ENCODE data around the gene BPIFB2.
A peak's percentile ranks its signal among the peaks of the same experiment; 100 is the strongest.

BPIFB2 gene

GRCh38 chr20:32997431-32997830 lies 10.1 kb upstream of the BPIFB2 start:
- CTCF ChIA-PET: no interaction called here
- Histone ChIP-seq H3K27ac (ENCODE audit: insufficient read depth in 1 of 2, low read depth in 1 of 2, low read length in 2 of 2, poor library complexity in 1 of 2, severe bottlenecking in 2 of 2) (no peak overlapping the region), H3K4me1 (ENCODE audit: control extremely low read depth in 1 of 4, control insufficient read depth in 4 of 4, insufficient read depth in 4 of 4, low read length in 3 of 4) (peaks cover 0 to 9% (median 8%) of the 10 kb centered on the region in 4 experiments), H3K27me3 (replicated peaks in 2 of 5; ENCODE audit: control insufficient read depth in 4 of 5, insufficient read depth in 5 of 5, low read length in 4 of 5) (no peaks in the 10 kb centered on the region), H3K9me3 (ENCODE audit: control extremely low read depth in 1 of 5, control insufficient read depth in 4 of 5, insufficient read depth in 2 of 5, low read depth in 1 of 5, low read length in 4 of 5) (peaks cover 0 to 12% (median 0%) of the 10 kb centered on the region in 5 experiments), H3K4me3 (ENCODE audit: control insufficient read depth in 1 of 7, extremely low read depth in 1 of 7, insufficient read depth in 4 of 7, low read depth in 2 of 7, low read length in 6 of 7) (no peak overlapping the region), H3K36me3 (ENCODE audit: control insufficient read depth in 4 of 4, insufficient read depth in 4 of 4, low read length in 3 of 4) (no peaks in the 10 kb centered on the region)
- WGBS (ENCODE audit: insufficient coverage): 100% methylated on average over 1 of the region's 2 CpGs
- POLR2A ChIA-PET: no interaction called here
- DNase-seq: no peak

GRCh38 chr20:32999603-33000250 lies 7.8 kb upstream of the BPIFB2 start:
- H3K27ac ChIP-seq (ENCODE audit: insufficient read depth in 1 of 2, low read depth in 1 of 2, low read length in 2 of 2, poor library complexity in 1 of 2, severe bottlenecking in 2 of 2): peak overlapping the region in 1 of 2 experiments; percentile 43
- CTCF ChIA-PET: interaction anchor here (0.9 kb wide), 1 partner anchor 29 kb away, joined by 3 read pairs; no protein-coding TSS in a partner anchor
- peak overlapping the region in 1 of 7 experiments; percentile 28 for H3K4me3 ChIP-seq (ENCODE audit: control insufficient read depth in 1 of 7, extremely low read depth in 1 of 7, insufficient read depth in 4 of 7, low read depth in 2 of 7, low read length in 6 of 7)
- POLR2A ChIA-PET: no interaction called here
- peak; percentile 43 to 77 (median 74) for DNase-seq
- H3K9me3 ChIP-seq (ENCODE audit: control extremely low read depth in 1 of 5, control insufficient read depth in 4 of 5, insufficient read depth in 2 of 5, low read depth in 1 of 5, low read length in 4 of 5): peaks cover 0 to 12% (median 0%) of the 10 kb centered on the region in 5 experiments
- H3K4me1 ChIP-seq (ENCODE audit: control extremely low read depth in 1 of 4, control insufficient read depth in 4 of 4, insufficient read depth in 4 of 4, low read length in 3 of 4): peaks cover 0 to 9% (median 8%) of the 10 kb centered on the region in 4 experiments
- no peaks in the 10 kb centered on the region for H3K36me3 ChIP-seq (ENCODE audit: control insufficient read depth in 4 of 4, insufficient read depth in 4 of 4, low read length in 3 of 4)
- 75% methylated on average over 4 of the region's 9 CpGs for WGBS (ENCODE audit: insufficient coverage)
- H3K27me3 ChIP-seq (replicated peaks in 2 of 5; ENCODE audit: control insufficient read depth in 4 of 5, insufficient read depth in 5 of 5, low read length in 4 of 5): no peaks in the 10 kb centered on the region

DNA sequence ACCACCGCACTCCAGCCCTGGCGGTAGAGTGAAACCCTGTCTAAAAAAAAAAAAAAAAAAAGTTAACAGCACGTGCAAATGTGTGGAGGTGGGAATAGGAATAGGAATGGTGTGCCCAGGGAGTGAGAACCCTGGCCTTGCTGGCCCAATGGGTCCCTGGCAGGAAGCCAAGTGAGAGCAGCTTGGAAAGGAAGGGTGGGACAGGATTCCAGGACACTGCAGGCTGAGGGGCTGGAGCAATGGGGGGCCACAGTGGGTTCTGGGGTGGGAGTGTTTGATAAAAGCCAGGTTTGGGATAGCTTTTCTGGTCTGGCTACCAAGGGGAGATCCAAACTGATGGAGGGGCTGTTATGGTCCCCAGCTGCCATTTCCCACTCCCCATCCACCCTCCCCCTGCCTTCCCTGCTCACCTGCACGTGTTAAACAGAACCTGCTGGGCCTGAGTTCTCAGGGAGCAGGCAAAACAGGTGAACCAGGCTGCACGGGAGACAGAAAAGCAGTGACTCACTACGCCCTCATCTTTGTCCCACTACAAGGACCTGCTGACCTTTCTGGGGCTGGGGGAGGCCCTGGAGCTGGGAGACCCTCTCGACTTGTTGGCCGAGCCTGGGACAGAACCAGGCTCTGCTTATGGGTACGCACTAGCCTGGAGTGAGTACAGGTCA lies 6.6 kb upstream of the BPIFB2 start:
- peaks cover 0 to 9% (median 8%) of the 10 kb centered on the region in 4 experiments for H3K4me1 ChIP-seq (ENCODE audit: control extremely low read depth in 1 of 4, control insufficient read depth in 4 of 4, insufficient read depth in 4 of 4, low read length in 3 of 4)
- ChIA-PET CTCF (interaction anchor here (0.9 kb wide), 1 partner anchor 30 kb away, joined by 3 read pairs; no protein-coding TSS in a partner anchor), POLR2A (interaction anchor here (0.6 kb wide), 1 partner anchor 48 kb away, joined by 4 read pairs; no protein-coding TSS in a partner anchor)

DNA sequence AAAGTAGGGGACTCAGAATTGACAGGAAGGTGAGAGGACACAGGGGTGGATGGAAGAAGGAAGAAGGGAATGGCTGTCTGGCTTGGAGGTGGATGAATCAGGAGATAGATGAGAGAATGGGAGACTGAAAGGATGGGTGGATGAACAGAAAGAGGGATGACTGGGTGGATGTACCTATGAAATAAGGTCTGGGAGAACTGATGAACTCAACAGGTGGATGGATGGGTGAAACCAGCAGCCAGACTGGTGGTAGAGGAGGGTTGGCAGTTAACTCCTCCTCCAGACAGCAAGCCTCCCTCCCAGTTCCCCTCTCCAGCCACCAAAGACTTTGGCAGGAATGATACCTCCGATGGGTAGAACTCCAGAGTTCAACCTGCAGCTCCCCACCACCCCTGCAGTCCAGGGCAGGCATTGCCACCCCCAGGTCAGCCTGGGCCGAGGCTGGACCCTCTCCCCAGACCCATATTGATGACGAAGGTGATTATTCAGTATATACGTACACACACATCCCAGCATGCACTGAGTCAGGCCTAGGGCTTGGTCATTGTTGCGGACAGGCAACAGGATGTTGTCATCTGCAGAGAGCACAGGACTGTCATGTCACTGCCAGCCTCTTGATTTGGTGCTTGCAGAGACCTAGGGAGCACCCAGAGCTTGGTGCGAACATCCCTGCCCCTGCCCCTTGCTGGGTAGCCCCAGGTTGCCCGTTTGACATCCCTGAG lies 5.3 kb upstream of the BPIFB2 start:
- CTCF ChIA-PET: interaction anchor here (1.0 kb wide), 1 partner anchor 16 kb away, joined by 4 read pairs; no protein-coding TSS in a partner anchor
- no peak overlapping the region for H3K27ac ChIP-seq (ENCODE audit: insufficient read depth in 1 of 2, low read depth in 1 of 2, low read length in 2 of 2, poor library complexity in 1 of 2, severe bottlenecking in 2 of 2)
- POLR2A ChIA-PET: no interaction called here
- H3K36me3 ChIP-seq (ENCODE audit: control insufficient read depth in 4 of 4, insufficient read depth in 4 of 4, low read length in 3 of 4): no peaks in the 10 kb centered on the region
- H3K9me3 ChIP-seq (ENCODE audit: control extremely low read depth in 1 of 5, control insufficient read depth in 4 of 5, insufficient read depth in 2 of 5, low read depth in 1 of 5, low read length in 4 of 5): peaks cover 0 to 4% (median 3%) of the 10 kb centered on the region in 5 experiments
- no peak for DNase-seq
- WGBS (ENCODE audit: insufficient coverage): 96% methylated on average over 6 of the region's 7 CpGs
- no peak overlapping the region for H3K4me3 ChIP-seq (ENCODE audit: control insufficient read depth in 1 of 7, extremely low read depth in 1 of 7, insufficient read depth in 4 of 7, low read depth in 2 of 7, low read length in 6 of 7)
- H3K27me3 ChIP-seq (replicated peaks in 2 of 5; ENCODE audit: control insufficient read depth in 4 of 5, insufficient read depth in 5 of 5, low read length in 4 of 5): no peaks in the 10 kb centered on the region
- peaks cover 0 to 9% (median 8%) of the 10 kb centered on the region in 4 experiments for H3K4me1 ChIP-seq (ENCODE audit: control extremely low read depth in 1 of 4, control insufficient read depth in 4 of 4, insufficient read depth in 4 of 4, low read length in 3 of 4)

More for the DNA sequence above, 6.6 kb upstream of the BPIFB2 start:
- no peak overlapping the region for H3K27ac ChIP-seq (ENCODE audit: insufficient read depth in 1 of 2, low read depth in 1 of 2, low read length in 2 of 2, poor library complexity in 1 of 2, severe bottlenecking in 2 of 2)
- no peak overlapping the region for H3K4me3 ChIP-seq (ENCODE audit: control insufficient read depth in 1 of 7, extremely low read depth in 1 of 7, insufficient read depth in 4 of 7, low read depth in 2 of 7, low read length in 6 of 7)
- peaks cover 0 to 5% (median 3%) of the 10 kb centered on the region in 5 experiments for H3K9me3 ChIP-seq (ENCODE audit: control extremely low read depth in 1 of 5, control insufficient read depth in 4 of 5, insufficient read depth in 2 of 5, low read depth in 1 of 5, low read length in 4 of 5)
- no peak for DNase-seq
- H3K36me3 ChIP-seq (ENCODE audit: control insufficient read depth in 4 of 4, insufficient read depth in 4 of 4, low read length in 3 of 4): no peaks in the 10 kb centered on the region
- H3K27me3 ChIP-seq (replicated peaks in 2 of 5; ENCODE audit: control insufficient read depth in 4 of 5, insufficient read depth in 5 of 5, low read length in 4 of 5): no peaks in the 10 kb centered on the region
- 96% methylated on average over 8 of the region's 9 CpGs for WGBS (ENCODE audit: insufficient coverage)

DNA sequence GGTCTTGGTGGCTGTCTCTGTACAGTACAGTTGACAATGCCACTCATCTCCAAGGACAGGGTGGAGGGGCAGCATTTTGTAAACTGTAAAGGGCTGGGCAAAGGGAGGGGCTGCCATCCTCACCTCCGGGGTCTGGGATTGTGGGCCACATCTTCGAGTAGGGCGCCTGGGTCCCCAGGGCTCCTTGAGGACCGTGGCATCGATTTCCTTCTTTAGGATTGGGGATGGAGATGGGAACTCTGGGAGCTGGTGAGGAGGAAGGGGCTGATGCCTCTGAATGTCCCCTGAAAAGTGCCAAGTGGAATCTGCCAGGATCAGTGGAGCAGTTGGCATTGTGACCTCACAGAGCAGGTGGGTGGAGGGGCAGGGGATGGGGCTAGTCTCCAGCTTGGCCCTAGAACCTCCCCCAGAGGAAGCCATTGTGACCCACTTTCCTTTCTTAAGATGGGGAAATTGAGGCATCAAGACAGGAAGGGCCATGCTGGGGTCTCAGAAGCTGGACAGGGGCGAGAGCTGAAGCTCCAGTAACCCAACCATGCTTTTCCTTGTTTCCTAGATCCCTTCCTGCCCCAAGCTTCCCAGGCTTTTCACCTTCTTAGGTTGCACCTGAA lies 3.3 kb upstream of the BPIFB2 start, which contains the start of gene SUN5:
SUN5 (minus strand) TSS at position 293 of the 611 bp plus-strand sequence; CDS start at position 200, 93 bp downstream.
- Histone ChIP-seq H3K27me3 (replicated peaks in 2 of 5; ENCODE audit: control insufficient read depth in 4 of 5, insufficient read depth in 5 of 5, low read length in 4 of 5) (no peaks in the 10 kb centered on the region), H3K36me3 (ENCODE audit: control insufficient read depth in 4 of 4, insufficient read depth in 4 of 4, low read length in 3 of 4) (no peaks in the 10 kb centered on the region), H3K27ac (ENCODE audit: insufficient read depth in 1 of 2, low read depth in 1 of 2, low read length in 2 of 2, poor library complexity in 1 of 2, severe bottlenecking in 2 of 2) (no peak within 1 kb of the TSS), H3K4me3 (ENCODE audit: control insufficient read depth in 1 of 7, extremely low read depth in 1 of 7, insufficient read depth in 4 of 7, low read depth in 2 of 7, low read length in 6 of 7) (no peak within 1 kb of the TSS), H3K4me1 (ENCODE audit: control extremely low read depth in 1 of 4, control insufficient read depth in 4 of 4, insufficient read depth in 4 of 4, low read length in 3 of 4) (peaks cover 0 to 9% (median 8%) of the 10 kb centered on the region in 4 experiments), H3K9me3 (ENCODE audit: control extremely low read depth in 1 of 5, control insufficient read depth in 4 of 5, insufficient read depth in 2 of 5, low read depth in 1 of 5, low read length in 4 of 5) (peaks cover 0 to 4% (median 3%) of the 10 kb centered on the region in 5 experiments)
- WGBS (ENCODE audit: insufficient coverage): 100% methylated on average over 3 of the region's 6 CpGs
- no peak for DNase-seq
- POLR2A ChIA-PET: no interaction called here
- CTCF ChIA-PET: interaction anchor here (1.1 to 1.5 kb wide), 4 partner anchors 9 to 107 kb away, joined by 3 to 7 read pairs (median 6); no protein-coding TSS in a partner anchor

DNA sequence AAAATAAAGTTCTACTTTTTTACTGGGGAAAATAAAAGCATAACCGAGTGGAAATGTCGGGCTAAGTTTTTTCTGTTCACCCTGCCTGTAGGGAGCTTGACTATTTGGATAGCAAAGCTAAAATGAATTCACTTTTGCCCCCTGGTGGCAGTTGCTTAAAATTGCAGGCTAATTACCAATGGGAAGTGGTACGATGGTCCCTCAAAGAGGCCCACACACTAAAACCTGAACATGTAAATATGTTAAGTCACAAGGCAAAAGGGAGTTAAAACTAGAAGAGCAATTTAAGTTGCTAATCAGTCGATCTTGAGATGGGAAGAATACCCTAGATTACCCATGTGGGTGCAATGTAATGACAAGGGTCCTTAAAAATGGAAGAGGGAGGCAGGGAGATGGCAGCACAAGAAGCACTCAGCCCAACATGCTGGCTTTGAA lies 2.4 kb upstream of the BPIFB2 start:
- H3K27me3 ChIP-seq (replicated peaks in 2 of 5; ENCODE audit: control insufficient read depth in 4 of 5, insufficient read depth in 5 of 5, low read length in 4 of 5): no peaks in the 10 kb centered on the region
- ChIA-PET CTCF (interaction anchor here (0.8 to 1.5 kb wide), 5 partner anchors 8 to 108 kb away, joined by 3 to 7 read pairs (median 4); no protein-coding TSS in a partner anchor), POLR2A (no interaction called here)
- H3K36me3 ChIP-seq (ENCODE audit: control insufficient read depth in 4 of 4, insufficient read depth in 4 of 4, low read length in 3 of 4): no peaks in the 10 kb centered on the region
- H3K9me3 ChIP-seq (ENCODE audit: control extremely low read depth in 1 of 5, control insufficient read depth in 4 of 5, insufficient read depth in 2 of 5, low read depth in 1 of 5, low read length in 4 of 5): peaks cover 0 to 4% (median 3%) of the 10 kb centered on the region in 5 experiments
- DNase-seq: peak; percentile 30 to 53 (median 37)
- no peak overlapping the region for H3K4me3 ChIP-seq (ENCODE audit: control insufficient read depth in 1 of 7, extremely low read depth in 1 of 7, insufficient read depth in 4 of 7, low read depth in 2 of 7, low read length in 6 of 7)
- WGBS (ENCODE audit: insufficient coverage): 88% methylated on average over 4 of the region's 4 CpGs
- H3K27ac ChIP-seq (ENCODE audit: insufficient read depth in 1 of 2, low read depth in 1 of 2, low read length in 2 of 2, poor library complexity in 1 of 2, severe bottlenecking in 2 of 2): no peak overlapping the region
- H3K4me1 ChIP-seq (ENCODE audit: control extremely low read depth in 1 of 4, control insufficient read depth in 4 of 4, insufficient read depth in 4 of 4, low read length in 3 of 4): peaks cover 0 to 3% (median 2%) of the 10 kb centered on the region in 4 experiments
